ENCODE data around the gene DNMBP.

GRCh38 chr10:100020886-100021253, 11.1 kb upstream of the DNMBP start:
- TF ChIP-seq CTCF (IDR thresholded peaks at IDR 0.05; ENCODE audit: low read length) (no peak), EZH2phosphoT487 (IDR thresholded peaks at IDR 0.05; ENCODE audit: low read length) (no peak), EZH2 (optimal IDR thresholded peaks at IDR 0.05; ENCODE audit: low read depth, low read length) (no peak)
